ENCODE measurements around the gene NIPSNAP2. TPM values are rescaled to one million over a fixed set of nuclear protein-coding genes. Genes with fewer than 3 reads are reported as not detected.

Gene NIPSNAP2
- total and polyA plus RNA-seq, 2 of the 13 experiments (the other 11 are each of a cell fraction or from before 2014, with no cell fraction given): 40.3 to 61.5 TPM

DNA sequence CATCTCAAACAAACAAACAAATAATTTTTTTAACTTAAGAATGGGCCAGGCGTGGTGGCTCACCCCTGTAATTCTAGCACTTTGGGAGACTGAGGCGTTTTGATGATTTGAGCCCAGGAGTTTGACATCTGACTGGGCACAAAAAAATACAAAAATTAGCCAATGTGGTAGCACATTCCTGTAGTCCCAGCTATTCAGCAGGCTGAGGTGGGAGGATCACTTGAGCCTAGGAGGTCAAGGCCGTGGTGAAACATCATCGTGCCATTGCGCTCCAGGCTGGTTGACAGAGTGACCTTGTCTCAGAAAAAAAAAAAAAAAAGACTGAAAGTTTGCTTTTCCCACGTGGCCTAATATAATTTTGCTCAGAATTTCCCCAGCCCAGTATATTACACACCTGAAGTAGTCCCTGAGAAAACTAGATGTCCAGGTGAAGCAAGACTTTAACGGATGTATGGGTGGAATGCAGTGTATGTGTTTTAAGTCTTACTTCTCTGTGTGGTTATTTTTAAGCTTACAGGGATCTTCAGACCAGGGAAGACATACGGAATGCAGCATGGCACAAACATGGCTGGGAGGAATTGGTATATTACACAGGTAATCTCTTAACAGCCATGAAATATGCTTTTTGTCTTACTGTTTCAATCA lies 32.6 kb downstream of the NIPSNAP2 start (continued):
- TF ChIP-seq, protein P1, sequence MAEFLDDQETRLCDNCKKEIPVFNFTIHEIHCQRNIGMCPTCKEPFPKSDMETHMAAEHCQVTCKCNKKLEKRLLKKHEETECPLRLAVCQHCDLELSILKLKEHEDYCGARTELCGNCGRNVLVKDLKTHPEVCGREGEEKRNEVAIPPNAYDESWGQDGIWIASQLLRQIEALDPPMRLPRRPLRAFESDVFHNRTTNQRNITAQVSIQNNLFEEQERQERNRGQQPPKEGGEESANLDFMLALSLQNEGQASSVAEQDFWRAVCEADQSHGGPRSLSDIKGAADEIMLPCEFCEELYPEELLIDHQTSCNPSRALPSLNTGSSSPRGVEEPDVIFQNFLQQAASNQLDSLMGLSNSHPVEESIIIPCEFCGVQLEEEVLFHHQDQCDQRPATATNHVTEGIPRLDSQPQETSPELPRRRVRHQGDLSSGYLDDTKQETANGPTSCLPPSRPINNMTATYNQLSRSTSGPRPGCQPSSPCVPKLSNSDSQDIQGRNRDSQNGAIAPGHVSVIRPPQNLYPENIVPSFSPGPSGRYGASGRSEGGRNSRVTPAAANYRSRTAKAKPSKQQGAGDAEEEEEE (CRISPR knock-in tag; IDR thresholded peaks at IDR 0.05; ENCODE audit: borderline replicate concordance): no peak
- no peak for TF ChIP-seq ZNF563 (CRISPR knock-in tag; IDR thresholded peaks at IDR 0.05)
- TF ChIP-seq, protein P2, sequence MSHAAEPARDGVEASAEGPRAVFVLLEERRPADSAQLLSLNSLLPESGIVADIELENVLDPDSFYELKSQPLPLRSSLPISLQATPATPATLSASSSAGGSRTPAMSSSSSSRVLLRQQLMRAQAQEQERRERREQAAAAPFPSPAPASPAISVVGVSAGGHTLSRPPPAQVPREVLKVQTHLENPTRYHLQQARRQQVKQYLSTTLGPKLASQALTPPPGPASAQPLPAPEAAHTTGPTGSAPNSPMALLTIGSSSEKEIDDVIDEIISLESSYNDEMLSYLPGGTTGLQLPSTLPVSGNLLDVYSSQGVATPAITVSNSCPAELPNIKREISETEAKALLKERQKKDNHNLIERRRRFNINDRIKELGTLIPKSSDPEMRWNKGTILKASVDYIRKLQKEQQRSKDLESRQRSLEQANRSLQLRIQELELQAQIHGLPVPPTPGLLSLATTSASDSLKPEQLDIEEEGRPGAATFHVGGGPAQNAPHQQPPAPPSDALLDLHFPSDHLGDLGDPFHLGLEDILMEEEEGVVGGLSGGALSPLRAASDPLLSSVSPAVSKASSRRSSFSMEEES (CRISPR knock-in tag; IDR thresholded peaks at IDR 0.05): peak; percentile 40; the same call in 1 of the 2 replicates
- TF ChIP-seq, protein P3, sequence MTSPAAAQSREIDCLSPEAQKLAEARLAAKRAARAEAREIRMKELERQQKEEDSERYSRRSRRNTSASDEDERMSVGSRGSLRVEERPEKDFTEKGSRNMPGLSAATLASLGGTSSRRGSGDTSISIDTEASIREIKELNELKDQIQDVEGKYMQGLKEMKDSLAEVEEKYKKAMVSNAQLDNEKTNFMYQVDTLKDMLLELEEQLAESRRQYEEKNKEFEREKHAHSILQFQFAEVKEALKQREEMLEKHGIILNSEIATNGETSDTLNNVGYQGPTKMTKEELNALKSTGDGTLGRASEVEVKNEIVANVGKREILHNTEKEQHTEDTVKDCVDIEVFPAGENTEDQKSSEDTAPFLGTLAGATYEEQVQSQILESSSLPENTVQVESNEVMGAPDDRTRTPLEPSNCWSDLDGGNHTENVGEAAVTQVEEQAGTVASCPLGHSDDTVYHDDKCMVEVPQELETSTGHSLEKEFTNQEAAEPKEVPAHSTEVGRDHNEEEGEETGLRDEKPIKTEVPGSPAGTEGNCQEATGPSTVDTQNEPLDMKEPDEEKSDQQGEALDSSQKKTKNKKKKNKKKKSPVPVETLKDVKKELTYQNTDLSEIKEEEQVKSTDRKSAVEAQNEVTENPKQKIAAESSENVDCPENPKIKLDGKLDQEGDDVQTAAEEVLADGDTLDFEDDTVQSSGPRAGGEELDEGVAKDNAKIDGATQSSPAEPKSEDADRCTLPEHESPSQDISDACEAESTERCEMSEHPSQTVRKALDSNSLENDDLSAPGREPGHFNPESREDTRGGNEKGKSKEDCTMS (CRISPR knock-in tag; conservative IDR thresholded peaks at IDR 0.05): no peak
- TF ChIP-seq SRSF1 (optimal IDR thresholded peaks at IDR 0.05; ENCODE audit: low read depth, low read length): no peak
- 0 out of 2 replicates have a peak, but pooled peaks have one; percentile 35 for TF ChIP-seq ARNTL (CRISPR knock-in tag; IDR thresholded peaks at IDR 0.05)
- no peak for TF ChIP-seq POLR2G (IDR thresholded peaks at IDR 0.05; ENCODE audit: low read depth, low read length)
- no peak for TF ChIP-seq ZFY (CRISPR knock-in tag; IDR thresholded peaks at IDR 0.05)
- TF ChIP-seq HOXA9 (CRISPR knock-in tag; IDR thresholded peaks at IDR 0.05; ENCODE audit: borderline replicate concordance): no peak
- no peak for TF ChIP-seq KAT7 (CRISPR knock-in tag; IDR thresholded peaks at IDR 0.05; ENCODE audit: borderline replicate concordance)
- TF ChIP-seq SMAD3 (CRISPR knock-in tag; IDR thresholded peaks at IDR 0.05): 0 out of 2 replicates have a peak, but pooled peaks have one; percentile 40
- peak; percentile 69; the same call in 1 of the 2 replicates for TF ChIP-seq ZNF607 (CRISPR knock-in tag; IDR thresholded peaks at IDR 0.05; ENCODE audit: borderline replicate concordance)
- TF ChIP-seq, protein P4, sequence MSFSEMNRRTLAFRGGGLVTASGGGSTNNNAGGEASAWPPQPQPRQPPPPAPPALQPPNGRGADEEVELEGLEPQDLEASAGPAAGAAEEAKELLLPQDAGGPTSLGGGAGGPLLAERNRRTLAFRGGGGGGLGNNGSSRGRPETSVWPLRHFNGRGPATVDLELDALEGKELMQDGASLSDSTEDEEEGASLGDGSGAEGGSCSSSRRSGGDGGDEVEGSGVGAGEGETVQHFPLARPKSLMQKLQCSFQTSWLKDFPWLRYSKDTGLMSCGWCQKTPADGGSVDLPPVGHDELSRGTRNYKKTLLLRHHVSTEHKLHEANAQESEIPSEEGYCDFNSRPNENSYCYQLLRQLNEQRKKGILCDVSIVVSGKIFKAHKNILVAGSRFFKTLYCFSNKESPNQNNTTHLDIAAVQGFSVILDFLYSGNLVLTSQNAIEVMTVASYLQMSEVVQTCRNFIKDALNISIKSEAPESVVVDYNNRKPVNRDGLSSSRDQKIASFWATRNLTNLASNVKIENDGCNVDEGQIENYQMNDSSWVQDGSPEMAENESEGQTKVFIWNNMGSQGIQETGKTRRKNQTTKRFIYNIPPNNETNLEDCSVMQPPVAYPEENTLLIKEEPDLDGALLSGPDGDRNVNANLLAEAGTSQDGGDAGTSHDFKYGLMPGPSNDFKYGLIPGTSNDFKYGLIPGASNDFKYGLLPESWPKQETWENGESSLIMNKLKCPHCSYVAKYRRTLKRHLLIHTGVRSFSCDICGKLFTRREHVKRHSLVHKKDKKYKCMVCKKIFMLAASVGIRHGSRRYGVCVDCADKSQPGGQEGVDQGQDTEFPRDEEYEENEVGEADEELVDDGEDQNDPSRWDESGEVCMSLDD (CRISPR knock-in tag; IDR thresholded peaks at IDR 0.05; ENCODE audit: borderline replicate concordance): no peak
- TF ChIP-seq, protein P5, sequence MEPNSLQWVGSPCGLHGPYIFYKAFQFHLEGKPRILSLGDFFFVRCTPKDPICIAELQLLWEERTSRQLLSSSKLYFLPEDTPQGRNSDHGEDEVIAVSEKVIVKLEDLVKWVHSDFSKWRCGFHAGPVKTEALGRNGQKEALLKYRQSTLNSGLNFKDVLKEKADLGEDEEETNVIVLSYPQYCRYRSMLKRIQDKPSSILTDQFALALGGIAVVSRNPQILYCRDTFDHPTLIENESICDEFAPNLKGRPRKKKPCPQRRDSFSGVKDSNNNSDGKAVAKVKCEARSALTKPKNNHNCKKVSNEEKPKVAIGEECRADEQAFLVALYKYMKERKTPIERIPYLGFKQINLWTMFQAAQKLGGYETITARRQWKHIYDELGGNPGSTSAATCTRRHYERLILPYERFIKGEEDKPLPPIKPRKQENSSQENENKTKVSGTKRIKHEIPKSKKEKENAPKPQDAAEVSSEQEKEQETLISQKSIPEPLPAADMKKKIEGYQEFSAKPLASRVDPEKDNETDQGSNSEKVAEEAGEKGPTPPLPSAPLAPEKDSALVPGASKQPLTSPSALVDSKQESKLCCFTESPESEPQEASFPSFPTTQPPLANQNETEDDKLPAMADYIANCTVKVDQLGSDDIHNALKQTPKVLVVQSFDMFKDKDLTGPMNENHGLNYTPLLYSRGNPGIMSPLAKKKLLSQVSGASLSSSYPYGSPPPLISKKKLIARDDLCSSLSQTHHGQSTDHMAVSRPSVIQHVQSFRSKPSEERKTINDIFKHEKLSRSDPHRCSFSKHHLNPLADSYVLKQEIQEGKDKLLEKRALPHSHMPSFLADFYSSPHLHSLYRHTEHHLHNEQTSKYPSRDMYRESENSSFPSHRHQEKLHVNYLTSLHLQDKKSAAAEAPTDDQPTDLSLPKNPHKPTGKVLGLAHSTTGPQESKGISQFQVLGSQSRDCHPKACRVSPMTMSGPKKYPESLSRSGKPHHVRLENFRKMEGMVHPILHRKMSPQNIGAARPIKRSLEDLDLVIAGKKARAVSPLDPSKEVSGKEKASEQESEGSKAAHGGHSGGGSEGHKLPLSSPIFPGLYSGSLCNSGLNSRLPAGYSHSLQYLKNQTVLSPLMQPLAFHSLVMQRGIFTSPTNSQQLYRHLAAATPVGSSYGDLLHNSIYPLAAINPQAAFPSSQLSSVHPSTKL (CRISPR knock-in tag; IDR thresholded peaks at IDR 0.05): peak; percentile 95
- no peak for TF ChIP-seq ZNF335 (CRISPR knock-in tag; IDR thresholded peaks at IDR 0.05)
- no peak for TF ChIP-seq ZBTB21 (CRISPR knock-in tag; IDR thresholded peaks at IDR 0.05)
- no peak for TF ChIP-seq ZNF17 (CRISPR knock-in tag; IDR thresholded peaks at IDR 0.05)
